HUES48 (cell line): Measurements from ENCODE around the gene MAGI2.

ENCODE experiments used
- H3K27ac ChIP-seq: one replicate; pipeline ENCODE4 v1.7.0; 2013; ENCODE audit warnings: low read depth, low read length, inconsistent platforms
- H3K27me3 ChIP-seq: 2 replicates; pipeline ENCODE4 v1.6.1; 2013; ENCODE audit warnings: mild to moderate bottlenecking, low read length; ENCODE audit not compliant: control insufficient read depth, insufficient read depth
- H3K36me3 ChIP-seq: 2 replicates; pipeline ENCODE4 v1.6.1; 2013; ENCODE audit warnings: low read length; ENCODE audit not compliant: control insufficient read depth, insufficient read depth
- H3K4me1 ChIP-seq: 2 replicates; pipeline ENCODE4 v1.6.1; 2013; ENCODE audit warnings: mild to moderate bottlenecking, low read length; ENCODE audit not compliant: control insufficient read depth, insufficient read depth
- H3K4me3 ChIP-seq: 2 replicates; pipeline ENCODE4 v1.5.1; 2013; ENCODE audit warnings: mild to moderate bottlenecking, low read depth, low read length
- H3K9ac ChIP-seq: 2 replicates; pipeline ENCODE4 v1.6.1; 2013; ENCODE audit warnings: mild to moderate bottlenecking, low read depth, low read length, moderate library complexity
- H3K9me3 ChIP-seq: 2 replicates; pipeline ENCODE4 v1.6.1; 2013; ENCODE audit warnings: low read length; ENCODE audit not compliant: control insufficient read depth, insufficient read depth

The MAGI2 gene

GRCh38 chr7:77991656-77992055 is 1461.8 kb downstream of the MAGI2 start:
- Histone ChIP-seq H3K27ac (no peak overlapping the region), H3K36me3 (no peaks in the 10 kb centered on the region), H3K9ac (no peak overlapping the region), H3K9me3 (no peaks in the 10 kb centered on the region), H3K4me1 (no peaks in the 10 kb centered on the region; the same call in 1 of the 2 replicates), H3K4me3 (no peak overlapping the region), H3K27me3 (no peaks in the 10 kb centered on the region)

- Histone ChIP-seq H3K36me3 (no peaks in the 10 kb centered on the region), H3K4me3 (no peak overlapping the region), H3K4me1 (no peaks in the 10 kb centered on the region), H3K9me3 (no peaks in the 10 kb centered on the region), H3K27ac (no peak overlapping the region), H3K9ac (no peak overlapping the region), H3K27me3 (no peaks in the 10 kb centered on the region)
These were observed 1463.4 kb downstream of the MAGI2 start for GRCh38 chr7:77989981-77990566.

- Histone ChIP-seq H3K4me1 (no peaks in the 10 kb centered on the region), H3K27me3 (no peaks in the 10 kb centered on the region), H3K4me3 (no peak overlapping the region), H3K36me3 (no peaks in the 10 kb centered on the region), H3K9ac (no peak overlapping the region), H3K27ac (no peak overlapping the region), H3K9me3 (no peaks in the 10 kb centered on the region)
These were observed 1467.5 kb downstream of the MAGI2 start for GRCh38 chr7:77985974-77986339.

GRCh38 chr7:77985232-77985973 is 1468.1 kb downstream of the MAGI2 start:
- no peaks in the 10 kb centered on the region for H3K4me1 ChIP-seq
- no peaks in the 10 kb centered on the region for H3K9me3 ChIP-seq
- no peak overlapping the region for H3K4me3 ChIP-seq
- no peak overlapping the region for H3K27ac ChIP-seq
- H3K9ac ChIP-seq, result no peak overlapping the region
- no peaks in the 10 kb centered on the region for H3K27me3 ChIP-seq
- no peaks in the 10 kb centered on the region for H3K36me3 ChIP-seq

- Histone ChIP-seq H3K9me3 (no peaks in the 10 kb centered on the region), H3K4me3 (no peak overlapping the region), H3K9ac (no peak overlapping the region), H3K4me1 (no peaks in the 10 kb centered on the region), H3K27me3 (no peaks in the 10 kb centered on the region), H3K36me3 (no peaks in the 10 kb centered on the region), H3K27ac (no peak overlapping the region)
These were observed 1469.5 kb downstream of the MAGI2 start for GRCh38 chr7:77983973-77984372.

GRCh38 chr7:77982926-77983550 is 1470.4 kb downstream of the MAGI2 start:
- no peaks in the 10 kb centered on the region for H3K4me1 ChIP-seq
- H3K9ac ChIP-seq, result no peak overlapping the region
- H3K27ac ChIP-seq, result no peak overlapping the region
- H3K27me3 ChIP-seq, result no peaks in the 10 kb centered on the region
- H3K9me3 ChIP-seq, result no peaks in the 10 kb centered on the region
- no peaks in the 10 kb centered on the region for H3K36me3 ChIP-seq
- H3K4me3 ChIP-seq, result no peak overlapping the region

GRCh38 chr7:77980087-77980713 is 1473.3 kb downstream of the MAGI2 start:
- H3K9ac ChIP-seq, result no peak overlapping the region
- no peaks in the 10 kb centered on the region for H3K27me3 ChIP-seq
- no peaks in the 10 kb centered on the region for H3K36me3 ChIP-seq
- no peaks in the 10 kb centered on the region for H3K9me3 ChIP-seq
- H3K27ac ChIP-seq, result no peak overlapping the region
- H3K4me3 ChIP-seq, result no peak overlapping the region
- no peaks in the 10 kb centered on the region for H3K4me1 ChIP-seq

GRCh38 chr7:77979219-77979618 is 1474.2 kb downstream of the MAGI2 start:
- H3K4me3 ChIP-seq, result no peak overlapping the region
- H3K36me3 ChIP-seq, result no peaks in the 10 kb centered on the region
- no peaks in the 10 kb centered on the region for H3K27me3 ChIP-seq
- no peaks in the 10 kb centered on the region for H3K4me1 ChIP-seq
- H3K9ac ChIP-seq, result no peak overlapping the region
- H3K27ac ChIP-seq, result no peak overlapping the region
- no peaks in the 10 kb centered on the region for H3K9me3 ChIP-seq

- Histone ChIP-seq H3K4me1 (no peaks in the 10 kb centered on the region), H3K9ac (no peak overlapping the region), H3K9me3 (no peaks in the 10 kb centered on the region), H3K27me3 (no peaks in the 10 kb centered on the region), H3K4me3 (no peak overlapping the region), H3K36me3 (no peaks in the 10 kb centered on the region), H3K27ac (no peak overlapping the region)
These were observed 1477.6 kb downstream of the MAGI2 start for GRCh38 chr7:77975672-77976480.

GRCh38 chr7:77971726-77972125 is 1481.7 kb downstream of the MAGI2 start:
- Histone ChIP-seq H3K27ac (no peak overlapping the region), H3K9me3 (no peaks in the 10 kb centered on the region), H3K27me3 (no peaks in the 10 kb centered on the region), H3K9ac (no peak overlapping the region), H3K4me1 (no peaks in the 10 kb centered on the region), H3K36me3 (no peaks in the 10 kb centered on the region), H3K4me3 (no peak overlapping the region)
